GF-D8 (cell line): ENCODE results near the gene RBM33.

ENCODE experiments used
- DNase-seq: peaks from one replicate; lab custom pipeline; 2025; lab: John Stamatoyannopoulos, UW

The RBM33 gene

DNA sequence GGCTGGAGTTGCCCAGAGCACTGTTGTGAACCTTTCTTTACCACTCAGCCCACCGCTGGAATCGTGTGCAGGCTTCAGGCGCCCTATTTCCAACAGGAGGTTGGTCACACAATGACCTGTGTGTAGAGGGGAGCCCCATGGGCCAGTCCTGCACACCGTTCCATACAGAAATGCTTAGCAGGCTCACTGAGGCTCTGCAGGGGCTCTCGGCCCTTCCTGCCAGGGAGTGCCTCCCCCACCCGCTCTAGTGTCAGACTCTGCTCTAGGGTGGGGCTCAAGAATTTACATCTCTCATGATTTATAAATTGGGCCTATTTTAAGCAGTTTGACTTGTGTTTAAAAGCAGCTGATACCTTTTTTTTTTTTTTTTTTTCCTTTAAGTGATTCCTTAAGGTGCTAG is 125.8 kb downstream of the RBM33 start:
- no peak for DNase-seq

- no peak for DNase-seq
Measured at GRCh38 chr7:155773531-155773930, 129.1 kb downstream of the RBM33 start.

DNA sequence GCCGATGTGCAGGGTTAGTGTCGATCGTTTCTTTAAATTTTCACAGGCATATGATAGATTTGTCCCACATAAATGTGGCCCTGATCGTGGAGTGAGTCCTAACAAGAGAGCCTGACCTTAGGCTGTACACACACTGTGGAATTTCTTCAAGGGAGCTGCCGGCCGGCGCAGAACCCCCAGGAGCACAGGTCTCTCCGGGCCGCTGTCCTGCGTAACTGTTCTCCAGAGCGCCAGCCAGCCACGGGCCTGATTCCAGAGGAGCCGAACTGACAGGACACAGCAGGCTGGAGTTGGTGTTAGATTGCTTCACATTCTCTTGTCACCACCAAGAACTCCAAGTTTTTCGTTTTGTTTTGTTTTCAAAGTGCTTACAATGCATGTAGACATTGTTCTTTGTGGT is 130.5 kb downstream of the RBM33 start:
- DNase-seq: no peak

- no peak for DNase-seq
Measured at GRCh38 chr7:155775691-155776090, 131.2 kb downstream of the RBM33 start.

DNA sequence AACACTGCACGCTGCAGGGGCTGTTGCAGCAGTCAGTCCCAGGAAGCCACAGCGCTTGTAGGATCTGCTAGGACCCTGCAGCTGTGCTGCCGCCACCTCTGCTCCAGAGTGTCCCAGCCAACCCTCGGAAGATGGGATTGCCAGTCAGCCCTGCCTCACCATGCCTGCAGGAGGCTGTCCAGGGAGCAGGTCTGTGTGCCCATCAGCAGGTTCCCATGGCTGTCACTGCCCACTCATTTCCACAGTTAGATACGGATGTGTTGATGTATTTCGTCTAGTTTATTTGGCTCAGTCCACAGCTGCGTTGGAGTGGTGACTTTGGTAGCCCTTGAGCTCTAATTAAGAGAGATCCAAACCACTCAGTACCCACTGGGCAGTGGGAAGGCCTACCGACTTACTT is 132.1 kb downstream of the RBM33 start:
- DNase-seq: no peak

GRCh38 chr7:155778349-155778748 is 133.9 kb downstream of the RBM33 start:
- DNase-seq: no peak

DNA sequence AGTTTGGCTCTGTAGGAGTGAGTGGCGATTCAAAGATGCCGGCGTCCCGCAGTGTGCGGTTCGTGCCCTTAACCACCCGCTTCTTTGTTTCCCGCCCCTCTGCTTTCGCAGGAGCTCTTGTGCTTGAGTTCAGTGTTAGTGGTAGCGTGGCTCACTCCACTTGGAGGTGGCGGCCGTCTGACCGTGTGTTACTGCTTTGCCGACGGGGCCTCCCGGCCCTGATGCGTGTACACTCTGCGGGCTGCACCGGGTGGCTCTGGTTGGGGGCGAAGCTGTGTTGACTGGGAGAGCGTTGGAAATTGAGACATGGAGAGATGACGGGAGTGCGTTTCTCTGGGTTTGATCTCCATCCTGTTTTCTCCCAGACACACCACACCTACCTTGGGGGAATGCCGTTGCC is 136.4 kb downstream of the RBM33 start:
- DNase-seq: no peak

DNA sequence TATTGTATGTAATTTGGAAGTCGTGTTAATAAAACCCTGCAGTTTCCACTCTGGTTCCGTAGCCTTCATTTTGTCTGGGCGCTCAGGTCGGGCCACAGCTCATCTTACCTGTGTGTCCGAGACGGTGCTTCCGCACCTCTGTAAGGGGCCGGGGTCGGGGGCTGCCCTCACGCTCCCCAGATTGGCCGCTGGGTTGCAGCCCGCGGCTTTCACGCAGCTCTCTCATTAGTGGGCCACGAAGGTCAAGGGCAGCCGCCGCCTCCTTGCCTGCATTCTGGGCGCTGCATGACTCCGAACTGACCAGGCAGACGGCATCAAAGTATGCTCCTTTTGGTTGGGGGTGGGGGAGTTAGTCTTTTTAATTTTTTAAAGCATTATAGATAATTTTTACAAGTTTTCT is 137.0 kb downstream of the RBM33 start:
- no peak for DNase-seq

GRCh38 chr7:155782466-155782865 is 138.0 kb downstream of the RBM33 start:
- no peak for DNase-seq

DNA sequence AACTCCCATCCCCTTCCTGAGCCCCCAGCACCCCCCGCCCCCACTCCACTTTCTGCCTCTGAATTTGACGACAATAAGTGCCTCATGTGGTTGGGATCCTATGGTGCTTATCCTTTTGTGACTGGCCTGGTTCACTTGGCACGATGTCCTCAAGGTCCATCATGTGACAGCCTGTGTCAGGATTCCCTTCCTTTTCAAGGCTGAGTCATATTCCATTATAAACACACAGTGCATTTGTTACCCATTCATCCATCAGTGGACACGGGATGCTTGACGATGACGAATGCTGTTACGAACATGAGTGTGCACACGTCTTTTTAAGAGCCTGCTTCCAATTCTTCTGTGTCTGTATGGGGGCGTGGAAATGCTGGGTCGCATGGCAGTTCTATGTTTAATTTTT is 141.1 kb downstream of the RBM33 start:
- no peak for DNase-seq

GRCh38 chr7:155786491-155786890 is 142.0 kb downstream of the RBM33 start:
- no peak for DNase-seq

GRCh38 chr7:155787171-155787851 is 142.8 kb downstream of the RBM33 start:
- DNase-seq: no peak

GRCh38 chr7:155788616-155789000 is 144.1 kb downstream of the RBM33 start:
- DNase-seq: no peak

DNA sequence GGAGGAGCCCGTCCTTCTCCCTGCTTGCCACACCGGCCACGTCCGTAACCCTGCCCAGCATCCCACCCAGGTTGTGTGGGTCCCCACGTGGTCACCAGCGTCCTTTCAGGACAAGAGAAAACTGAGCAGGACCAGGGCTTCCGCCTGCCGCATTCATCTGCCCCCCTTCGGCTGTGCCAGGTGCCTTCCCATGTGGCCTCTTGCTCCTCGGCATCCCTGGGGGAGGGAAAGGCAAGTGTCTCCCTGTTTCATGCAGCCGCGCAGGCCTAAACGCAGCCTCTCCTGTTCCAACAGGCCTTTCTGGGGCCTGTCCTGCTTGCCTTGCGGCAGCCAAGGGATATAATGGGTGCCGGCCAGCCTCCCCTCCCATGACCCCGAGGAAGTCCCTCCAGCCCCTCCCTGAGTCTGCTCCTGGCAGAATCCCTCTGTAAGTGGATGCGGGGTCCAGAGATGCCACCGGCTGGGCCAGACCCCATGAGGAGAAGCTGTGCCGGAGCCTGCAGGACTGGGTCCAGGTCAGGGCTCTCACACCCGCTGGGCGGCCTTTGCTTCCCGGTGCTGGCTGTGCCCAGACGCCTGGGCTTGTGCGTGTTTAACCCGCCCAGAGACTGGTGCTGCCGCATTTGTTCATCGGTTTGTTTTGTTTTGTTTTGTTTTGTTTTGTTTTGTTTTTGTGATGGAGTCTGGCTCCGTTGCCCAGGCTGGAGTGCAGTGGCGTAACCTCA is 144.7 kb downstream of the RBM33 start:
- DNase-seq: no peak

DNA sequence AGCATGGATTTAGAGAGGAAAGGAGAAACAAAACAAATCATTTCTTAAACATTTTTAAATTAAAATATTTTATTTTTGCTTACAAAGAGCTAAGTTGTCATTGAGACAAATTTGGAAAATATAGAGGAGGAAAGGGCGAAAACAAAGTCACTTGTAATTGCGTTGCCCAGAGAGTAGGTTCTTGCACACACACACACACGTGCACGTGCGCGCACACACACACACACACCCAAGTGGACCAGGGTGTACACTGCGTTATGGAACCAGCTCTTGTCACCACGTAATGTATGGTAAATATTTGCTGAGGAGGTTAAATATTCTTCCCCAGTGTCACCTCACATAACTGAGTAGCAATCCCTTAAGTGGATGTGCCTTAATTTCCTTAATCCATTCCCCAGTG is 146.2 kb downstream of the RBM33 start:
- DNase-seq: no peak

- no peak for DNase-seq
Measured at GRCh38 chr7:155791214-155791737, 146.8 kb downstream of the RBM33 start.

DNA sequence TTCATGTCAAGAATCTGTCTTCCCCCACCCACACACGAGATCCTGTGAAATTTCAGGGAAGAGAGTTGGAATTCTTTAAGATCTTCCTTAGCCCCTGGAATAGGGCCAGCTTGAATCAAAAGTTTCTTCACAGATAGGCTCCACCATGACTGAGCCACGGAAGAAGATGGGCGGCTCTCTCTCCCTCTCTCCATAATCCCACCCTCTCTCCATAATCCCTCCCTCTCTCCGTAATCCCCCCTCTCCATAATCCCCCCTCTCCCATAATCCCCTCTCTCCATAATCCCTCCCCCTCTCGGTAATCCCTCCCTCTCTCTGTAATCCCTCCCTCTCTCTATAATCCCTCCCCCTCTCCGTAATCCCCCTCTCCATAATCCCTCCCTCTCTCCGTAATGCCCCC is 147.4 kb downstream of the RBM33 start:
- no peak for DNase-seq

- no peak for DNase-seq
Measured at GRCh38 chr7:155792315-155792960, 148.0 kb downstream of the RBM33 start.

- no peak for DNase-seq
Measured at GRCh38 chr7:155792999-155793560, 148.6 kb downstream of the RBM33 start.

DNA sequence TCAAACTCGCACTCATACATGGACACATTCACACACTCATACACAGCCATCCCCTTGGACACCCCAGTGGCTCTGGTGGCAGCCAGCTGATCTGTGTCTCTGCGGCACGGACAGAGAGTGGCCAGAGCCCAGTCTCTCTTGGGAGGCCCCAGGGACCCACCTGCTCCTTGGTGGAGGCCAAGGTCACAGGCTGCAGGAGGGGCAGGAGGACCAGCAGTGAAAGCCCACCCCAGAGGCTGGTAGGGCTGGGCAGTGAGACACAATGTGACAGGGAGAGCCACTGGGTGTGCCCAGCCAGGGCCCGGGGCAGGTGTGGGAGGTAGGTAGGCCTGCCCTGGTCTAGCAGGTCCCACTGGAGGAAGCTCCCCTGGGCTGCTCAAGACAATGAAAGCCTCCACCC is 149.3 kb downstream of the RBM33 start:
- no peak for DNase-seq

GRCh38 chr7:155794196-155794595 is 149.7 kb downstream of the RBM33 start:
- no peak for DNase-seq

- no peak for DNase-seq
Measured at GRCh38 chr7:155795401-155795800, 150.9 kb downstream of the RBM33 start.

DNA sequence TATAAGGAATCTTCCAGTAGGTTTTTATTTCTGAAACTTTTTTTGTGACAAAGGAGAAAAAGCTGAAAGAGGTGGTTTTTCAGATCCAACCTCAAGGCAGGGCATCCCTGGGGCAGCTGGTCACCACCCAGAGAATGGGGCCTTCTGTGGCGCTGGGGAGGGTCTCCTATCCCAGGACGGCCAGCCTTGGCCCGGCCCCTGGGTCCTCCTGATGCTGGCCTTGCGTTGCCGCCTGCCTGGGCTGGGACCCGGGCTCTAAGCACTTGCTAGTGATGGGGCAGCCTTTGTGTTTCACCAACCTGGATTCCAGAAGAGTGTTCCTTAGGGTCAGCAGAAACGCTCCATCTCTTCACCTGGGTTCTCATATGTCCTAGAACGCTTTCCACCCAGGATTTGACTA is 151.5 kb downstream of the RBM33 start:
- no peak for DNase-seq
